DOHH2 (cell line): ENCODE results near the gene BMERB1.

Experiments
- CTCF ChIP-seq: fragments of 200-600 bp; sonication (generic); IDR thresholded peaks from one replicate; pipeline ENCODE4 v1.5.1; 2014; ENCODE audit warnings: antibody characterized with exemption, mild to moderate bottlenecking, low read depth, low read length; ENCODE audit not compliant: poor library complexity, severe bottlenecking
- EZH2phosphoT487 ChIP-seq: fragments of 200-600 bp; sonication (generic); IDR thresholded peaks from 2 replicates; pipeline ENCODE4 v1.6.1; 2017; ENCODE audit warnings: borderline replicate concordance, mild to moderate bottlenecking, antibody characterized with exemption, low read length, moderate library complexity, mixed read lengths

DNA sequence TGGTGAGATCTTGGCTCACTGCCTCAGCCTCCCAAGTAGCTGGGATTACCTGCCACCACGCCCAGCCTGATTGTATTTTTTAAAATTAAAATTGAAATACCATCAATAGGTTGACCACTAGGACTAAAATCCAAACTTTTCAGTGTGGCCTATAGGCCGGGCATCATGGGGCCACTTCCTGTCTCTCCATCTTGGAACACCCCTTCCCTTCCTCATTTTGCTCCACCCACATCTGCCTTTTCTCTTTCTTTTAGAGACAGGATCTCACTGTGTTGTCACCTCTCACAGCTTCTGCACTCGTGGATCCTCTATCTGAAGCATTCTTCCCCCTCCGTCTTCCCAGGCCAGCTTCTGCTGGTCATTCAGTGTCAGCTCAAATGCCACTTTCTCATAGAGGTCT lies 57.0 kb downstream of the BMERB1 start:
- TF ChIP-seq CTCF, result no peak
- TF ChIP-seq EZH2phosphoT487, result no peak
